ENCODE results near the gene RPL14.
"Not testable (repeated sequence)": the region's sequence is repeated elsewhere in the genome, so short reads cannot be mapped to it uniquely, and the experiment has no call there.

The RPL14 gene

DNA sequence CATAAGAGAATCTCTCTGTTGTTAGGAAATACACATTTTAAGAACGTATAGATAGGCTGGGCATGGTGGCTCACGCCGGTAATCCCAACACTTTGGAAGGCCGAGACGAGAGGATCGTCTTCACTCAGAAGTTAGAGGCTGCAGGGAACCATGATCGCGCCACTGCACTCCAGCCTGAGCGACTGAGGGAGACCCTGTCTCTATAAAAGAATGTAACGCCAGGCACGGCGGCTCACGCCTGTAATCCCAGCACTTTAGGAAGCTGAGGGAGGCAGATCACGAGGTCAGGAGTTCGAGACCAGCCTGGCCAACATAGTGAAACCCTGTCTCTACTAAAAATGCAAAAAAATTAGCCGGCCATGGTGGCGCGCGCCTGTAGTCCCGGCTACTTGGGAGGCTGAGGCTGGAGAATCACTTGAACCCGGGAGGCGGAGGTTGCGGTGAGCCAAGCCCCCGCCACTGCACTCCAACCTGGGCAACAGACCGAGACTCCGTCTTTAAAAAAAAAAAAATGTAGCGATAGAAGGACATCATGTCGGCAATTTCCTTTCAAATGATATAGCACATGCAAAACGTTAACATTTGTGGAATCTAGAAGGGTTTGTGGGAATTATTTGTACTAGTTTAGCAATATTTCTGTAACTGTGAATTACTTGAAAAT lies 730 bp upstream of the RPL14 start:
- Histone ChIP-seq H3K4me1 (ENCODE audit: control insufficient read depth, low read depth, low read length) (no peaks in the 10 kb centered on the region), H3K56ac (ENCODE audit: low read length) (peak overlapping the region; percentile 81), H3K27ac (ENCODE audit: low read depth, low read length) (no peak overlapping the region), H3K9ac (ENCODE audit: low read length) (peak overlapping the region; percentile 86), H3K36me3 (ENCODE audit: control insufficient read depth, insufficient read depth, low read length) (peaks cover 8% of the 10 kb centered on the region), H3K27me3 (ENCODE audit: insufficient read depth, low read length, poor library complexity) (no peaks in the 10 kb centered on the region), H3K18ac (ENCODE audit: low read length) (no peak overlapping the region), H4K5ac (ENCODE audit: low read length) (no peak overlapping the region), H3K4me2 (ENCODE audit: low read length) (peak overlapping the region; percentile 22), H3K79me1 (ENCODE audit: low read length) (peaks cover 4% of the 10 kb centered on the region), H2BK15ac (replicated peaks; ENCODE audit: low read depth) (no peak overlapping the region), H2AK5ac (ENCODE audit: low read length) (no peak overlapping the region), H3K79me2 (ENCODE audit: control insufficient read depth, insufficient read depth, low read length) (peaks cover 23% of the 10 kb centered on the region), H3K4ac (ENCODE audit: low read depth, low read length) (no peak overlapping the region), H2BK5ac (ENCODE audit: low read length) (no peak overlapping the region), H3K23ac (ENCODE audit: low read length) (no peak overlapping the region), H3K4me3 (ENCODE audit: low read length) (peak overlapping the region; percentile 81), H2BK120ac (ENCODE audit: low read depth, low read length) (no peak overlapping the region), H4K8ac (ENCODE audit: low read depth, low read length) (no peak overlapping the region)
- no CpG with 5 or more reads among the region's 29 CpGs for WGBS (ENCODE audit: extremely low coverage, insufficient coverage, low lambda C conversion rate)
- no peak for DNase-seq

DNA sequence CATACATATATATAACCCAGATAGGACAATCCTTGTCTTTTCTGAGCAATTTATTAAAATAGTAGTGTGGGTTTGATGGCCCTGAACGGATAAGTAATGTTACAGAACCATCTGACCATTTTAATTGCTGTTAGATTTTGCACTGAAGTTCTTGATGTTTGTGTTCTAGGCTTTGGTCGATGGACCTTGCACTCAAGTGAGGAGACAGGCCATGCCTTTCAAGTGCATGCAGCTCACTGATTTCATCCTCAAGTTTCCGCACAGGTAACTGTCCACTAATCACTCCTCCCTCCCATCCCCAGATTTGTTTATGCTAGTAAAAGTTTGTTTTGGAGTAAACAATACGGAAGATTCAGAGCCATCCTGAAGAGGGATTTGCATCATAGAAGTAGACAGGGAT lies 1.3 kb downstream of the RPL14 start:
- no peak overlapping the region for H3K27ac ChIP-seq (ENCODE audit: low read depth, low read length)
- H3K27me3 ChIP-seq (ENCODE audit: insufficient read depth, low read length, poor library complexity), result no peaks in the 10 kb centered on the region
- peaks cover 4% of the 10 kb centered on the region for H3K79me1 ChIP-seq (ENCODE audit: low read length)
- H2BK5ac ChIP-seq (ENCODE audit: low read length), result no peak overlapping the region
- DNase-seq, result no peak
- peak overlapping the region; percentile 97 for H3K9ac ChIP-seq (ENCODE audit: low read length)
- WGBS (ENCODE audit: extremely low coverage, insufficient coverage, low lambda C conversion rate), result no CpG with 5 or more reads among the region's 4 CpGs
- no peak overlapping the region for H3K23ac ChIP-seq (ENCODE audit: low read length)
- no peak overlapping the region for H2AK5ac ChIP-seq (ENCODE audit: low read length)
- H3K4me2 ChIP-seq (ENCODE audit: low read length), result peak overlapping the region; percentile 59
- no peaks in the 10 kb centered on the region for H3K4me1 ChIP-seq (ENCODE audit: control insufficient read depth, low read depth, low read length)
- H2BK120ac ChIP-seq (ENCODE audit: low read depth, low read length), result no peak overlapping the region
- peak overlapping the region; percentile 54 for H3K56ac ChIP-seq (ENCODE audit: low read length)
- H4K5ac ChIP-seq (ENCODE audit: low read length), result no peak overlapping the region
- peaks cover 8% of the 10 kb centered on the region for H3K36me3 ChIP-seq (ENCODE audit: control insufficient read depth, insufficient read depth, low read length)
- no peak overlapping the region for H2BK15ac ChIP-seq (replicated peaks; ENCODE audit: low read depth)
- H3K79me2 ChIP-seq (ENCODE audit: control insufficient read depth, insufficient read depth, low read length), result peaks cover 23% of the 10 kb centered on the region
- H3K18ac ChIP-seq (ENCODE audit: low read length), result no peak overlapping the region
- H3K4ac ChIP-seq (ENCODE audit: low read depth, low read length), result no peak overlapping the region
- H3K4me3 ChIP-seq (ENCODE audit: low read length), result peak overlapping the region; percentile 94
- H4K8ac ChIP-seq (ENCODE audit: low read depth, low read length), result no peak overlapping the region

DNA sequence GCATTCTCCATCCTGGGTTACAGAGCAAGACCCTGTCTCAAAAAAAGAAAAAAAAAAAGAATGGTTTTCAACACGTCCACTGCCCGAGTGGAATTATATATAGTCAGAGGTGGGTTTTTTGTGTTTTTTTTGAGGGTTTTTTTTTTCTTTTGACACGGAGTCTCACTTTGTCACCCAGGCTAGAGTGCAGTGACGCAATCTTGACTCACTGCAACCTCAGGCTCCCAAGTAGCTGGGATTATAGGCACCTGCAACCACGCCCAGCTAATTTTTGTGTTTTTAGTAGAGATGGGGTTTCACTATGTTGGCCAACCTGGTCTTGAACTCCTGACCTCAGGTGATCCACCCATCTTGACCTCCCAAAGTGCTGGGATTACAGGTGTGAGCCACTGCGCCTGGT lies 3.3 kb downstream of the RPL14 start:
- H3K4me2 ChIP-seq (ENCODE audit: low read length); H2BK15ac ChIP-seq (replicated peaks; ENCODE audit: low read depth); H3K4me3 ChIP-seq (ENCODE audit: low read length); H2AK5ac ChIP-seq (ENCODE audit: low read length); H3K23ac ChIP-seq (ENCODE audit: low read length); H3K27ac ChIP-seq (ENCODE audit: low read depth, low read length); H2BK120ac ChIP-seq (ENCODE audit: low read depth, low read length); H3K36me3 ChIP-seq (ENCODE audit: control insufficient read depth, insufficient read depth, low read length); H3K27me3 ChIP-seq (ENCODE audit: insufficient read depth, low read length, poor library complexity); H3K4me1 ChIP-seq (ENCODE audit: control insufficient read depth, low read depth, low read length); DNase-seq; H2BK5ac ChIP-seq (ENCODE audit: low read length); H4K8ac ChIP-seq (ENCODE audit: low read depth, low read length); H3K79me1 ChIP-seq (ENCODE audit: low read length); H3K9ac ChIP-seq (ENCODE audit: low read length); H3K18ac ChIP-seq (ENCODE audit: low read length); H3K56ac ChIP-seq (ENCODE audit: low read length); H3K4ac ChIP-seq (ENCODE audit: low read depth, low read length); H4K5ac ChIP-seq (ENCODE audit: low read length): not testable (repeated sequence)
- WGBS (ENCODE audit: extremely low coverage, insufficient coverage, low lambda C conversion rate), result no CpG with 5 or more reads among the region's 6 CpGs
- peaks cover 23% of the 10 kb centered on the region for H3K79me2 ChIP-seq (ENCODE audit: control insufficient read depth, insufficient read depth, low read length)

DNA sequence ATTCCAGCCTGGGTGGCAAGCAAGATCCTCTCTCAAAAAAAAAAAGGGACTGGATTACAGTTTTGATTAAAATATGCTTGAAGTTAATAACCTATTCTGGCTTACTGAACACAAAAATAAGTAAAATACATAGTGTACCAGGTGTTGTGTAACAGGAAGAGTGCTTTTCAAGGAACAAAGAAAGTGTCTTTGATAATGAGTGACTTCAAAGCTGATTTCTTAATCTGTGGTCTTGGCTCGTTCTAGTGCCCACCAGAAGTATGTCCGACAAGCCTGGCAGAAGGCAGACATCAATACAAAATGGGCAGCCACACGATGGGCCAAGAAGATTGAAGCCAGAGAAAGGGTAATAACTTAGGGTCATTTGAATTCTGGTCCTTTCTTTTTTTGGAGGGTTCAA lies 4.0 kb downstream of the RPL14 start:
- H3K27ac ChIP-seq (ENCODE audit: low read depth, low read length), result no peak overlapping the region
- H3K4me3 ChIP-seq (ENCODE audit: low read length), result no peak overlapping the region
- DNase-seq, result no peak
- H3K56ac ChIP-seq (ENCODE audit: low read length), result no peak overlapping the region
- H2BK5ac ChIP-seq (ENCODE audit: low read length), result no peak overlapping the region
- no peak overlapping the region for H2BK120ac ChIP-seq (ENCODE audit: low read depth, low read length)
- H3K4me1 ChIP-seq (ENCODE audit: control insufficient read depth, low read depth, low read length), result no peaks in the 10 kb centered on the region
- no peak overlapping the region for H3K4me2 ChIP-seq (ENCODE audit: low read length)
- no peaks in the 10 kb centered on the region for H3K27me3 ChIP-seq (ENCODE audit: insufficient read depth, low read length, poor library complexity)
- H3K79me1 ChIP-seq (ENCODE audit: low read length), result peaks cover 4% of the 10 kb centered on the region
- no peak overlapping the region for H3K23ac ChIP-seq (ENCODE audit: low read length)
- H2AK5ac ChIP-seq (ENCODE audit: low read length), result no peak overlapping the region
- H3K79me2 ChIP-seq (ENCODE audit: control insufficient read depth, insufficient read depth, low read length), result peaks cover 23% of the 10 kb centered on the region
- WGBS (ENCODE audit: extremely low coverage, insufficient coverage, low lambda C conversion rate), result no CpG with 5 or more reads among the region's 3 CpGs
- no peak overlapping the region for H4K8ac ChIP-seq (ENCODE audit: low read depth, low read length)
- H4K5ac ChIP-seq (ENCODE audit: low read length), result no peak overlapping the region
- H3K18ac ChIP-seq (ENCODE audit: low read length), result no peak overlapping the region
- H2BK15ac ChIP-seq (replicated peaks; ENCODE audit: low read depth), result no peak overlapping the region
- H3K36me3 ChIP-seq (ENCODE audit: control insufficient read depth, insufficient read depth, low read length), result peaks cover 8% of the 10 kb centered on the region
- no peak overlapping the region for H3K4ac ChIP-seq (ENCODE audit: low read depth, low read length)
- H3K9ac ChIP-seq (ENCODE audit: low read length), result no peak overlapping the region

DNA sequence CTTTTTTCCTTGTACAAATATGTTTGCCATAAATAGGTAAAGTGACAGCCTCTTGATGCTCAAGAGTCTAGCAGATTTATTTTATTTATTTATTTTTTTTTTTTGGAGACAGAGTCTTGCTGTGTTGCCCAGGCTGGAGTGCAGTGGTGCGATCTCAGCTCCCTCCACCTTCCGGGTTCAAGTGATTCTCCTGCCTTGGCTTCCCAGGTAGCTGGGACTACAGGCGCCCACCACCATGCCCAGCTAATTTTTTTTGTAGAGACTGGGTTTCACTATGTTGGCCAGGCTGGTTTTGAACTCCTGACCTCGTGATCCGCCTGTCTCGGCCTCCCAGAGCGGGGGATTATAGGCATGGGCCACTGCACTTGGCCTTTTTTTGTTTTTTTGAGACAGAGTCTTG lies 5.7 kb downstream of the RPL14 start:
- H3K9ac ChIP-seq (ENCODE audit: low read length); H3K27me3 ChIP-seq (ENCODE audit: insufficient read depth, low read length, poor library complexity); H3K18ac ChIP-seq (ENCODE audit: low read length); H2BK15ac ChIP-seq (replicated peaks; ENCODE audit: low read depth); H2BK5ac ChIP-seq (ENCODE audit: low read length); H3K4ac ChIP-seq (ENCODE audit: low read depth, low read length); H4K5ac ChIP-seq (ENCODE audit: low read length); H3K36me3 ChIP-seq (ENCODE audit: control insufficient read depth, insufficient read depth, low read length); H3K4me1 ChIP-seq (ENCODE audit: control insufficient read depth, low read depth, low read length); H2AK5ac ChIP-seq (ENCODE audit: low read length); H3K4me2 ChIP-seq (ENCODE audit: low read length); H3K23ac ChIP-seq (ENCODE audit: low read length); H3K4me3 ChIP-seq (ENCODE audit: low read length); DNase-seq; H3K79me1 ChIP-seq (ENCODE audit: low read length); H3K27ac ChIP-seq (ENCODE audit: low read depth, low read length); H2BK120ac ChIP-seq (ENCODE audit: low read depth, low read length); H4K8ac ChIP-seq (ENCODE audit: low read depth, low read length); H3K56ac ChIP-seq (ENCODE audit: low read length): not testable (repeated sequence)
- peaks cover 16% of the 10 kb centered on the region for H3K79me2 ChIP-seq (ENCODE audit: control insufficient read depth, insufficient read depth, low read length)
- no CpG with 5 or more reads among the region's 7 CpGs for WGBS (ENCODE audit: extremely low coverage, insufficient coverage, low lambda C conversion rate)

DNA sequence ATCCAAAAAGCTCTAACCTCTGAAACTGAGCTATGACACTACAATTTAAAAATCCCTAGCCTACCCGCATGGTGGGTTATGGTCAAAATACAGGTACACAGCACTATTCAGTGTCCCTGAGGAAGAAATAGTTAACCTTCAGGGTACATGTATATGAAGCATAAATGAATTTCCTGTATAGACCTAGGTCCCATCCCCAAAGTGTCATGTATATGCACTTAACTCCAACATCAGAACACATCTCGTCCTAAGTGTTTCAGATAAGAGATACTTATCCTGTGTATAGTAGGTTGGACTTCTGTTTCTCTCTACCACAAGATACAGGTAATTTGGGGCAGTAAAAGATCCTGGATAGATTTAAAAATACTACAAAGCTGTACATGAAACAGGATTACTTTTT lies 6.4 kb downstream of the RPL14 start:
- WGBS (ENCODE audit: extremely low coverage, insufficient coverage, low lambda C conversion rate), result no CpG with 5 or more reads among the region's 2 CpGs
- no peak overlapping the region for H3K56ac ChIP-seq (ENCODE audit: low read length)
- H4K8ac ChIP-seq (ENCODE audit: low read depth, low read length), result no peak overlapping the region
- peaks cover 7% of the 10 kb centered on the region for H3K36me3 ChIP-seq (ENCODE audit: control insufficient read depth, insufficient read depth, low read length)
- no peak overlapping the region for H3K4me3 ChIP-seq (ENCODE audit: low read length)
- H3K9ac ChIP-seq (ENCODE audit: low read length), result no peak overlapping the region
- H4K5ac ChIP-seq (ENCODE audit: low read length), result no peak overlapping the region
- H2BK15ac ChIP-seq (replicated peaks; ENCODE audit: low read depth), result no peak overlapping the region
- no peak overlapping the region for H2AK5ac ChIP-seq (ENCODE audit: low read length)
- H3K18ac ChIP-seq (ENCODE audit: low read length), result no peak overlapping the region
- no peak overlapping the region for H3K4ac ChIP-seq (ENCODE audit: low read depth, low read length)
- no peak overlapping the region for H3K27ac ChIP-seq (ENCODE audit: low read depth, low read length)
- no peak overlapping the region for H2BK120ac ChIP-seq (ENCODE audit: low read depth, low read length)
- no peak for DNase-seq
- H3K4me1 ChIP-seq (ENCODE audit: control insufficient read depth, low read depth, low read length), result no peaks in the 10 kb centered on the region
- H3K27me3 ChIP-seq (ENCODE audit: insufficient read depth, low read length, poor library complexity), result no peaks in the 10 kb centered on the region
- peaks cover 4% of the 10 kb centered on the region for H3K79me1 ChIP-seq (ENCODE audit: low read length)
- H2BK5ac ChIP-seq (ENCODE audit: low read length), result no peak overlapping the region
- H3K79me2 ChIP-seq (ENCODE audit: control insufficient read depth, insufficient read depth, low read length), result peaks cover 9% of the 10 kb centered on the region
- H3K4me2 ChIP-seq (ENCODE audit: low read length), result no peak overlapping the region
- H3K23ac ChIP-seq (ENCODE audit: low read length), result no peak overlapping the region

All from mesendoderm (in vitro differentiated cells).